ENCODE data around the gene STPG1. TPM values are rescaled to one million over a fixed set of nuclear protein-coding genes. Genes with fewer than 3 reads are reported as not detected.
"Not testable (repeated sequence)": the region's sequence is repeated elsewhere in the genome, so short reads cannot be mapped to it uniquely, and the experiment has no call there.

Gene STPG1
- polyA plus RNA-seq, 2 donors, result 4.8 to 8.8 TPM

DNA sequence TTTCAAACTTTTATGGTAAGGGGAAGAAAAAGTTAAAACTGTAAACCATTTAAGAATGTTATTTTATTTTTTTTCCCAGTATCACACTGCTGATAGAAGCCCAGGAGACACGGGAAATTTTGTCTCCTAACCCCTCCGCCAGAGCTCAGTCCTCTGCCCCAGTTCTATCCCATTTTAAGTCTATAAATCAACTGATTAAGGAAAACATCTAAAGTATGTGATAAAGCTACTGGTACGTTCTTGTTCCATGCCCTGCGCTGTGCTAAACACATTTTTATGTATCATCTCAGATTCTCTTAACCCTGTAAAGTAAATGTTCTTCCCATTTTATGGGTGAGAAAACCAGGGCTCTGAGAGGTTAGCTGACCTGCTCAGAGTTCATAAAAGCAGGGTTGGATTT lies 36.7 kb upstream of the STPG1 start:
- H3K27ac ChIP-seq (ENCODE audit: low read depth in 2 of 2, low read length in 1 of 2), result no peak overlapping the region
- H3K9me3 ChIP-seq (ENCODE audit: control insufficient read depth in 2 of 2, insufficient read depth in 1 of 2, low read depth in 1 of 2, low read length in 1 of 2), result no peaks in the 10 kb centered on the region
- no peaks in the 10 kb centered on the region for H3K4me1 ChIP-seq (ENCODE audit: control insufficient read depth in 2 of 2, insufficient read depth in 2 of 2, low read length in 1 of 2)
- 71 to 85% methylated on average over 4 of the region's 4 CpGs for WGBS, 2 donors
- peaks cover 11 to 28% of the 10 kb centered on the region in 2 donors for H3K36me3 ChIP-seq (ENCODE audit: control insufficient read depth in 2 of 2, insufficient read depth in 2 of 2, low read length in 1 of 2)
- no peaks in the 10 kb centered on the region for H3K27me3 ChIP-seq (ENCODE audit: control insufficient read depth in 1 of 2, insufficient read depth in 2 of 2, low read length in 2 of 2)
- H3K4me3 ChIP-seq (ENCODE audit: low read depth in 1 of 2, low read length in 2 of 2), result no peak overlapping the region

- 99% methylated on average over 2 of the region's 2 CpGs for WGBS, 2 donors
- H3K9me3 ChIP-seq (ENCODE audit: control insufficient read depth in 2 of 2, insufficient read depth in 1 of 2, low read depth in 1 of 2, low read length in 1 of 2); H3K27me3 ChIP-seq (ENCODE audit: control insufficient read depth in 1 of 2, insufficient read depth in 2 of 2, low read length in 2 of 2); H3K4me3 ChIP-seq (ENCODE audit: low read depth in 1 of 2, low read length in 2 of 2); H3K4me1 ChIP-seq (ENCODE audit: control insufficient read depth in 2 of 2, insufficient read depth in 2 of 2, low read length in 1 of 2); H3K27ac ChIP-seq (ENCODE audit: low read depth in 2 of 2, low read length in 1 of 2): not testable (repeated sequence)
- H3K36me3 ChIP-seq (ENCODE audit: control insufficient read depth in 2 of 2, insufficient read depth in 2 of 2, low read length in 1 of 2), result peaks cover 6 to 19% of the 10 kb centered on the region in 2 donors
Observed at GRCh38 chr1:24446446-24446845, 32.9 kb upstream of the STPG1 start.

DNA sequence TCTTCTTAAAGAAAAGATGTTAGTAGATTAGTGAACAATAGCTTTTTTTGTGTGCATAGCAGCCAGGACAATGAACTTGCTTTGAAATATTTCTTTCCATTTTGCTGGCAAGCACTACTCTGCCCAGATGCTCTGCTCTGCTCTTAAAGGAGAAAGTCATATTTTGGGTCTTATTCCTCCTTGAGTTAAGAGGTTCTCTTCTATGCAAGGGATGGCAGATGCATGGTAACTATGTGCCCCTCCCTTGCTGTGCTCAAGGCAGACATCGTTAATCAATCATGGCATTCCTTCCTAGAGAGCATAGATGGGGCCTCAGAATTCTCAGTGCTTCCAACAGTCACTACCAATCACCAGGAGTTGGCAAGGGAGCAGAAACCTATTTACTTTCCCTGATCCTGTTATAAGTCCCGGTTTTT lies 29.7 kb upstream of the STPG1 start:
- 35 to 36% methylated on average over 2 of the region's 2 CpGs for WGBS, 2 donors
- H3K36me3 ChIP-seq (ENCODE audit: control insufficient read depth in 2 of 2, insufficient read depth in 2 of 2, low read length in 1 of 2), result peaks cover 0 to 21% of the 10 kb centered on the region in 2 donors
- H3K9me3 ChIP-seq (ENCODE audit: control insufficient read depth in 2 of 2, insufficient read depth in 1 of 2, low read depth in 1 of 2, low read length in 1 of 2), result no peaks in the 10 kb centered on the region

GRCh38 chr1:24442764-24443163 lies 29.2 kb upstream of the STPG1 start:
- Histone ChIP-seq H3K4me3 (ENCODE audit: low read depth in 1 of 2, low read length in 2 of 2) (no peak overlapping the region), H3K9me3 (ENCODE audit: control insufficient read depth in 2 of 2, insufficient read depth in 1 of 2, low read depth in 1 of 2, low read length in 1 of 2) (no peaks in the 10 kb centered on the region), H3K36me3 (ENCODE audit: control insufficient read depth in 2 of 2, insufficient read depth in 2 of 2, low read length in 1 of 2) (peaks cover 0 to 21% of the 10 kb centered on the region in 2 donors), H3K4me1 (ENCODE audit: control insufficient read depth in 2 of 2, insufficient read depth in 2 of 2, low read length in 1 of 2) (peaks cover 4 to 6% of the 10 kb centered on the region in 2 donors), H3K27me3 (ENCODE audit: control insufficient read depth in 1 of 2, insufficient read depth in 2 of 2, low read length in 2 of 2) (no peaks in the 10 kb centered on the region), H3K27ac (ENCODE audit: low read depth in 2 of 2, low read length in 1 of 2) (no peak overlapping the region)

More for the DNA sequence above, 29.7 kb upstream of the STPG1 start:
- no peaks in the 10 kb centered on the region for H3K27me3 ChIP-seq (ENCODE audit: control insufficient read depth in 1 of 2, insufficient read depth in 2 of 2, low read length in 2 of 2)
- H3K4me1 ChIP-seq (ENCODE audit: control insufficient read depth in 2 of 2, insufficient read depth in 2 of 2, low read length in 1 of 2), result peaks cover under 1 to 1% of the 10 kb centered on the region in 2 donors
- H3K4me3 ChIP-seq (ENCODE audit: low read depth in 1 of 2, low read length in 2 of 2), result no peak overlapping the region
- no peak overlapping the region for H3K27ac ChIP-seq (ENCODE audit: low read depth in 2 of 2, low read length in 1 of 2)

- Histone ChIP-seq H3K4me1 (ENCODE audit: control insufficient read depth in 2 of 2, insufficient read depth in 2 of 2, low read length in 1 of 2) (peaks cover 4 to 9% of the 10 kb centered on the region in 2 donors), H3K36me3 (ENCODE audit: control insufficient read depth in 2 of 2, insufficient read depth in 2 of 2, low read length in 1 of 2) (peaks cover 0 to 21% of the 10 kb centered on the region in 2 donors), H3K9me3 (ENCODE audit: control insufficient read depth in 2 of 2, insufficient read depth in 1 of 2, low read depth in 1 of 2, low read length in 1 of 2) (no peaks in the 10 kb centered on the region), H3K27me3 (ENCODE audit: control insufficient read depth in 1 of 2, insufficient read depth in 2 of 2, low read length in 2 of 2) (no peaks in the 10 kb centered on the region), H3K27ac (ENCODE audit: low read depth in 2 of 2, low read length in 1 of 2) (no peak overlapping the region), H3K4me3 (ENCODE audit: low read depth in 1 of 2, low read length in 2 of 2) (no peak overlapping the region)
- WGBS, 2 donors, result 91 to 93% methylated on average over 14 of the region's 14 CpGs
Observed at GRCh38 chr1:24441996-24442668, 28.6 kb upstream of the STPG1 start.

- Histone ChIP-seq H3K27me3 (ENCODE audit: control insufficient read depth in 1 of 2, insufficient read depth in 2 of 2, low read length in 2 of 2) (no peaks in the 10 kb centered on the region), H3K36me3 (ENCODE audit: control insufficient read depth in 2 of 2, insufficient read depth in 2 of 2, low read length in 1 of 2) (peaks cover 0 to 18% of the 10 kb centered on the region in 2 donors), H3K4me3 (ENCODE audit: low read depth in 1 of 2, low read length in 2 of 2) (no peak overlapping the region), H3K4me1 (ENCODE audit: control insufficient read depth in 2 of 2, insufficient read depth in 2 of 2, low read length in 1 of 2) (peaks cover 4 to 9% of the 10 kb centered on the region in 2 donors), H3K27ac (ENCODE audit: low read depth in 2 of 2, low read length in 1 of 2) (no peak overlapping the region), H3K9me3 (ENCODE audit: control insufficient read depth in 2 of 2, insufficient read depth in 1 of 2, low read depth in 1 of 2, low read length in 1 of 2) (no peaks in the 10 kb centered on the region)
- WGBS, 2 donors, result 83 to 89% methylated on average over 7 of the region's 7 CpGs
Observed at GRCh38 chr1:24441480-24441879, 27.9 kb upstream of the STPG1 start.

GRCh38 chr1:24440436-24440835 lies 26.9 kb upstream of the STPG1 start:
- 90 to 95% methylated on average over 2 of the region's 2 CpGs for WGBS, 2 donors
- Histone ChIP-seq H3K4me1 (ENCODE audit: control insufficient read depth in 2 of 2, insufficient read depth in 2 of 2, low read length in 1 of 2) (peaks cover 4 to 10% of the 10 kb centered on the region in 2 donors), H3K4me3 (ENCODE audit: low read depth in 1 of 2, low read length in 2 of 2) (no peak overlapping the region), H3K36me3 (ENCODE audit: control insufficient read depth in 2 of 2, insufficient read depth in 2 of 2, low read length in 1 of 2) (peaks cover 0 to 16% of the 10 kb centered on the region in 2 donors), H3K27me3 (ENCODE audit: control insufficient read depth in 1 of 2, insufficient read depth in 2 of 2, low read length in 2 of 2) (no peaks in the 10 kb centered on the region), H3K27ac (ENCODE audit: low read depth in 2 of 2, low read length in 1 of 2) (no peak overlapping the region), H3K9me3 (ENCODE audit: control insufficient read depth in 2 of 2, insufficient read depth in 1 of 2, low read depth in 1 of 2, low read length in 1 of 2) (no peaks in the 10 kb centered on the region)

GRCh38 chr1:24438423-24438901 lies 24.9 kb upstream of the STPG1 start:
- Histone ChIP-seq H3K4me1 (ENCODE audit: control insufficient read depth in 2 of 2, insufficient read depth in 2 of 2, low read length in 1 of 2) (peaks cover 4 to 10% of the 10 kb centered on the region in 2 donors), H3K36me3 (ENCODE audit: control insufficient read depth in 2 of 2, insufficient read depth in 2 of 2, low read length in 1 of 2) (peaks cover 0 to 16% of the 10 kb centered on the region in 2 donors), H3K9me3 (ENCODE audit: control insufficient read depth in 2 of 2, insufficient read depth in 1 of 2, low read depth in 1 of 2, low read length in 1 of 2) (no peaks in the 10 kb centered on the region), H3K27ac (ENCODE audit: low read depth in 2 of 2, low read length in 1 of 2) (peak overlapping the region; percentile 1 to 62), H3K4me3 (ENCODE audit: low read depth in 1 of 2, low read length in 2 of 2) (no peak overlapping the region), H3K27me3 (ENCODE audit: control insufficient read depth in 1 of 2, insufficient read depth in 2 of 2, low read length in 2 of 2) (no peaks in the 10 kb centered on the region)
- WGBS, 2 donors, result 59 to 61% methylated on average over 9 of the region's 9 CpGs

DNA sequence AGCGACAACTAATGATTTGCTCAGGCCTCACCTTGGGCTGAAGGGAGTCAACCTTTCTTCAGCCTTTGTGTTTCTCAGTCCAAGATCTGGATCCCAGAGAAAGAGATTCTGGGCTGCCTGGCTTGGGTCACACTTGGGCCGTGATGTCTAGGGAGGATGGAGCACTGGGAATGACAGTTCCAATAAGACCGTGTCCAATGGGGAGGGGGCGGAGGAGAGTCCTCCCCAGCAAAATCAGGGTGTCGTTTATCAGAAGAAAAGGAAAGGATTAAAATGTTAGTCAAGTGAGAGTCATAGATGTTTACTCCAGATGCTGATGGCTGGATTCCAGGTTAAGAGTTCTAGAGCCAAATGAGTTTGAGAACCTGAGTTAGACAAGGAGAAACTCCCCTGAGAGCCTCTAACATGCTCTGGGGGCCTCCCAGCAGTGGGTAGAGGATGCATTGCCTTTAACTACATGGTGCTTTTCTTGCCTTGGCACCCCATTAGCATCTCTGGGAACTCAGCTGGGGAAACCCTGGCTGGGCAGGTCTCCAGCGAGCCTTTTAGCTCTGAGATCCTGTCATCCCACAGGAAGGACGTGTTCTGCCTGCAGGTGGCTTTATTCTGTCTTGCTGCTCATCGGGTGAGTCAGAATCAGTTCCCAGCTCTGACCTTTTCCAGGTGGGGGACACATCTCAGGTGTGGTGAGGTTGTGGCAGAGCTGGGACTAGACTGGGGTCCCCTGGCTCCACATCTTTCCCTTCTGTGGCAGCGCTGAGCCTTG lies 24.2 kb upstream of the STPG1 start:
- 66 to 68% methylated on average over 9 of the region's 9 CpGs for WGBS, 2 donors
- Histone ChIP-seq H3K27ac (ENCODE audit: low read depth in 2 of 2, low read length in 1 of 2) (peak overlapping the region; percentile 4 to 62), H3K27me3 (ENCODE audit: control insufficient read depth in 1 of 2, insufficient read depth in 2 of 2, low read length in 2 of 2) (no peaks in the 10 kb centered on the region), H3K36me3 (ENCODE audit: control insufficient read depth in 2 of 2, insufficient read depth in 2 of 2, low read length in 1 of 2) (peaks cover 0 to 16% of the 10 kb centered on the region in 2 donors), H3K9me3 (ENCODE audit: control insufficient read depth in 2 of 2, insufficient read depth in 1 of 2, low read depth in 1 of 2, low read length in 1 of 2) (no peaks in the 10 kb centered on the region), H3K4me1 (ENCODE audit: control insufficient read depth in 2 of 2, insufficient read depth in 2 of 2, low read length in 1 of 2) (peaks cover 4 to 10% of the 10 kb centered on the region in 2 donors), H3K4me3 (ENCODE audit: low read depth in 1 of 2, low read length in 2 of 2) (no peak overlapping the region)
